ENCODE results near the gene PPP6R2. TPM values are rescaled to one million over a fixed set of nuclear protein-coding genes. Genes with fewer than 3 reads are reported as not detected.

Gene PPP6R2
- total and polyA plus RNA-seq, 2 donors (not counting 1 experiment from before 2014, with no cell fraction given) = 19.7 to 44.4 TPM

DNA sequence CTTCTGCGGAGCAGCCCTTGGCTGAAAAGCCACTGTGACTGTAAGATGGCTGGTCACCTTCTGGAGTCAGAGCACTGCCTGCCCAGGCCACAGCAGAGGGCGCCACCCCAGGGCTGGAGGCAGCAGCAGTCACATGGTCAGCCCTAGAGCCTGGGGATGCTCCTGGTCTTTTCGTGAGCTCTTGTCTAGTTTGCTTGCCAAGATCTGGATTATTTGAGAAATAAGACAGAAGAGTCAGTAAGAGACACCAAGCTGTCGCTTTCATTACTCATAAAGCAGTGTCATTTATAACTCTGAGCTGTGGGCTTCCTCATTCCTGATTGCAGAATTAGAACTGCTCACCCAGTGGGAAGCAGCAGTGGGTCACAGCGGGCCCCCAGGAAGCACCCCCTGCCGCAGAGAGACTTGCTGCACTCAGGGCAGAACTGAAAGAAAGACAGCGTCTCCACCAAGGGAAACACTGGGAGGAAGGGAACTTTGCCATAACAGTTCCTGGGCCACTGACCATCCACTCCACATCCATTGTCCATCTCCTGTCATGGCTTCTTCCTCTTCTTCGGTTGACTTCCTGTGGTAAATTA lies 56.7 kb downstream of the PPP6R2 start:
- no peaks in the 10 kb centered on the region for H3K9me3 ChIP-seq (ENCODE audit: control insufficient read depth, insufficient read depth, low read depth, low read length)
- H4K20me1 ChIP-seq (ENCODE audit: control insufficient read depth, extremely low read depth, insufficient read depth, low read length) = no peaks in the 10 kb centered on the region
- H3K27me3 ChIP-seq (ENCODE audit: control insufficient read depth, insufficient read depth, low read length) = no peaks in the 10 kb centered on the region
- TF ChIP-seq CTCF (conservative IDR thresholded peaks at IDR 0.05 in 1 of 2, IDR thresholded peaks at IDR 0.05 in 1 of 2; ENCODE audit: low read depth in 1 of 2, low read length in 2 of 2) = peak; percentile 16 to 44
- TF ChIP-seq EZH2 (IDR thresholded peaks at IDR 0.05; ENCODE audit: low read length, missing control alignments) = no peak
- H3K4me2 ChIP-seq (ENCODE audit: extremely low read depth, insufficient read depth, low read length) = no peak overlapping the region
- H3K4me1 ChIP-seq (ENCODE audit: control insufficient read depth, extremely low read depth, insufficient read depth, low read length) = peaks cover 4% of the 10 kb centered on the region
- peaks cover 5% of the 10 kb centered on the region for H3K79me2 ChIP-seq (ENCODE audit: control insufficient read depth, insufficient read depth, low read length)
- H3K36me3 ChIP-seq (ENCODE audit: control insufficient read depth, insufficient read depth, low read length) = peaks cover 5% of the 10 kb centered on the region
- H3K27ac ChIP-seq (ENCODE audit: insufficient read depth, low read length) = no peak overlapping the region
- H3K9ac ChIP-seq (ENCODE audit: insufficient read depth, low read length) = no peak overlapping the region
- no peak overlapping the region for H3K4me3 ChIP-seq (replicated peaks in 1 of 4; ENCODE audit: control extremely low read depth in 1 of 4, insufficient read depth in 1 of 4, low read depth in 3 of 4, low read length in 4 of 4)
- DNase-seq (ENCODE audit: low read depth in 2 of 2) = no peak
- H2AFZ ChIP-seq (ENCODE audit: low read length) = no peak overlapping the region

GRCh38 chr22:50400406-50400805 lies 57.3 kb downstream of the PPP6R2 start:
- Histone ChIP-seq H2AFZ (ENCODE audit: low read length) (no peak overlapping the region), H4K20me1 (ENCODE audit: control insufficient read depth, extremely low read depth, insufficient read depth, low read length) (no peaks in the 10 kb centered on the region), H3K27ac (ENCODE audit: insufficient read depth, low read length) (no peak overlapping the region), H3K4me3 (replicated peaks in 1 of 4; ENCODE audit: control extremely low read depth in 1 of 4, insufficient read depth in 1 of 4, low read depth in 3 of 4, low read length in 4 of 4) (no peak overlapping the region), H3K27me3 (ENCODE audit: control insufficient read depth, insufficient read depth, low read length) (no peaks in the 10 kb centered on the region), H3K4me2 (ENCODE audit: extremely low read depth, insufficient read depth, low read length) (no peak overlapping the region), H3K9me3 (ENCODE audit: control insufficient read depth, insufficient read depth, low read depth, low read length) (no peaks in the 10 kb centered on the region), H3K4me1 (ENCODE audit: control insufficient read depth, extremely low read depth, insufficient read depth, low read length) (peaks cover 4% of the 10 kb centered on the region), H3K36me3 (ENCODE audit: control insufficient read depth, insufficient read depth, low read length) (no peaks in the 10 kb centered on the region), H3K79me2 (ENCODE audit: control insufficient read depth, insufficient read depth, low read length) (peaks cover 5% of the 10 kb centered on the region), H3K9ac (ENCODE audit: insufficient read depth, low read length) (no peak overlapping the region)
- TF ChIP-seq EZH2 (IDR thresholded peaks at IDR 0.05; ENCODE audit: low read length, missing control alignments) (no peak), CTCF (conservative IDR thresholded peaks at IDR 0.05 in 1 of 2, IDR thresholded peaks at IDR 0.05 in 1 of 2; ENCODE audit: low read depth in 1 of 2, low read length in 2 of 2) (no peak)
- DNase-seq (ENCODE audit: low read depth in 2 of 2) = no peak

- Histone ChIP-seq H3K27me3 (ENCODE audit: control insufficient read depth, insufficient read depth, low read length) (no peaks in the 10 kb centered on the region), H4K20me1 (ENCODE audit: control insufficient read depth, extremely low read depth, insufficient read depth, low read length) (no peaks in the 10 kb centered on the region), H3K4me2 (ENCODE audit: extremely low read depth, insufficient read depth, low read length) (no peak overlapping the region), H2AFZ (ENCODE audit: low read length) (no peak overlapping the region), H3K9me3 (ENCODE audit: control insufficient read depth, insufficient read depth, low read depth, low read length) (no peaks in the 10 kb centered on the region), H3K79me2 (ENCODE audit: control insufficient read depth, insufficient read depth, low read length) (peaks cover 5% of the 10 kb centered on the region), H3K36me3 (ENCODE audit: control insufficient read depth, insufficient read depth, low read length) (no peaks in the 10 kb centered on the region), H3K4me3 (replicated peaks in 1 of 4; ENCODE audit: control extremely low read depth in 1 of 4, insufficient read depth in 1 of 4, low read depth in 3 of 4, low read length in 4 of 4) (no peak overlapping the region), H3K9ac (ENCODE audit: insufficient read depth, low read length) (no peak overlapping the region), H3K4me1 (ENCODE audit: control insufficient read depth, extremely low read depth, insufficient read depth, low read length) (peaks cover 4% of the 10 kb centered on the region), H3K27ac (ENCODE audit: insufficient read depth, low read length) (no peak overlapping the region)
- TF ChIP-seq EZH2 (IDR thresholded peaks at IDR 0.05; ENCODE audit: low read length, missing control alignments) (no peak), CTCF (conservative IDR thresholded peaks at IDR 0.05 in 1 of 2, IDR thresholded peaks at IDR 0.05 in 1 of 2; ENCODE audit: low read depth in 1 of 2, low read length in 2 of 2) (no peak)
- no peak for DNase-seq (ENCODE audit: low read depth in 2 of 2)
Observed at GRCh38 chr22:50400931-50401330, 57.8 kb downstream of the PPP6R2 start.
